ENCODE measurements around the gene NUMBL.

The NUMBL gene

GRCh38 chr19:40691421-40692211 lies 1.2 kb upstream of the NUMBL start:
- DNase-seq (ENCODE audit: low read depth in 3 of 3, low spot score in 1 of 3): no peak

GRCh38 chr19:40690693-40691420 lies 406 bp upstream of the NUMBL start:
- DNase-seq (ENCODE audit: low read depth in 3 of 3, low spot score in 1 of 3): peak; percentile 65 to 86 (median 73)

GRCh38 chr19:40689339-40690049 lies 957 bp downstream of the NUMBL start:
- no peak for DNase-seq (ENCODE audit: low read depth in 3 of 3, low spot score in 1 of 3)

GRCh38 chr19:40688987-40689338 lies 1.5 kb downstream of the NUMBL start:
- DNase-seq (ENCODE audit: low read depth in 3 of 3, low spot score in 1 of 3): no peak

GRCh38 chr19:40688309-40688708 lies 2.1 kb downstream of the NUMBL start:
- DNase-seq (ENCODE audit: low read depth in 3 of 3, low spot score in 1 of 3): no peak

GRCh38 chr19:40687525-40688016 lies 2.9 kb downstream of the NUMBL start:
- DNase-seq (ENCODE audit: low read depth in 3 of 3, low spot score in 1 of 3): no peak

GRCh38 chr19:40686882-40687524 lies 3.4 kb downstream of the NUMBL start:
- no peak for DNase-seq (ENCODE audit: low read depth in 3 of 3, low spot score in 1 of 3)

GRCh38 chr19:40685563-40685962 lies 4.9 kb downstream of the NUMBL start:
- no peak for DNase-seq (ENCODE audit: low read depth in 3 of 3, low spot score in 1 of 3)

- DNase-seq (ENCODE audit: low read depth in 3 of 3, low spot score in 1 of 3): no peak
Measured at GRCh38 chr19:40685016-40685526, 5.4 kb downstream of the NUMBL start.

GRCh38 chr19:40684280-40684679 lies 6.2 kb downstream of the NUMBL start:
- DNase-seq (ENCODE audit: low read depth in 3 of 3, low spot score in 1 of 3): no peak

- DNase-seq (ENCODE audit: low read depth in 3 of 3, low spot score in 1 of 3): no peak
Measured at GRCh38 chr19:40683437-40683836, 7.0 kb downstream of the NUMBL start.

GRCh38 chr19:40682431-40682964 lies 8.0 kb downstream of the NUMBL start:
- DNase-seq (ENCODE audit: low read depth in 3 of 3, low spot score in 1 of 3): no peak

GRCh38 chr19:40681039-40681438 lies 9.4 kb downstream of the NUMBL start:
- no peak for DNase-seq (ENCODE audit: low read depth in 3 of 3, low spot score in 1 of 3)

- DNase-seq (ENCODE audit: low read depth in 3 of 3, low spot score in 1 of 3): no peak
Measured at GRCh38 chr19:40677156-40677555, 13.3 kb downstream of the NUMBL start.

GRCh38 chr19:40674291-40674690 lies 16.2 kb downstream of the NUMBL start:
- no peak for DNase-seq (ENCODE audit: low read depth in 3 of 3, low spot score in 1 of 3)

- no peak for DNase-seq (ENCODE audit: low read depth in 3 of 3, low spot score in 1 of 3)
Measured at GRCh38 chr19:40673397-40673796, 17.1 kb downstream of the NUMBL start.

- DNase-seq (ENCODE audit: low read depth in 3 of 3, low spot score in 1 of 3): no peak
Measured at GRCh38 chr19:40672573-40673299, 17.7 kb downstream of the NUMBL start.

- no peak for DNase-seq (ENCODE audit: low read depth in 3 of 3, low spot score in 1 of 3)
Measured at GRCh38 chr19:40672038-40672437, 18.4 kb downstream of the NUMBL start.

GRCh38 chr19:40671404-40671803 lies 19.0 kb downstream of the NUMBL start:
- no peak for DNase-seq (ENCODE audit: low read depth in 3 of 3, low spot score in 1 of 3)

- DNase-seq (ENCODE audit: low read depth in 3 of 3, low spot score in 1 of 3): no peak
Measured at GRCh38 chr19:40668991-40669614, 21.3 kb downstream of the NUMBL start.

Data from stimulated activated CD4-positive, alpha-beta T cell treated with anti-CD3 and anti-CD28 coated beads, TNF-alpha, amount 100 ng/mL, for 1 hour (primary cell).